ENCODE measurements around the gene RBM8A.
A peak's percentile ranks its signal among the peaks of the same experiment; 100 is the strongest.

RBM8A gene

DNA sequence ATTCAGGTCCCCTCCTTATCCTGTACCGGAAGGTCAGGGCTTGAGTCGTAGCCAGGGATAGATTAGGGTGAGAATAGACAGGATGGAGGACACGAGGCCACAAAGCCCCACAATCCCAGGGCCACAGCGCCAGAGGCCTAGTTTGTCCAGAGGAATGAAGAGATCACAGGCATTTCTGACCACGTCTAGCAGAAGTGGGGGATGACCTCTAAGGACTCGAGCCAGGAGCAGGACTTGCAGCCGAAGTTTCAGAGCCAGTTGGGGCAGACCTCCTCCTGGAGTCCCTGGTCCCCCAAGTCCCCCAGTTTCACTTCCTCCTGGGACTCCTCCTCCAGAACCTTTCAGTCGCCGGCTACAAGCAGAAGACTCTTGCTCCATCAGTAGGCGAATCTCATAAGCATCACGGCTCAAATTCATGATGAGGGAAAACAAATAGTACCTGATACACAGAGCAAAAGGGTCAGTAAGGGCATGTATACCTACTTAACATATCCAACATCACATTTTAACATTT lies 15.1 kb downstream of the RBM8A start:
- DNase-seq, result no peak

DNA sequence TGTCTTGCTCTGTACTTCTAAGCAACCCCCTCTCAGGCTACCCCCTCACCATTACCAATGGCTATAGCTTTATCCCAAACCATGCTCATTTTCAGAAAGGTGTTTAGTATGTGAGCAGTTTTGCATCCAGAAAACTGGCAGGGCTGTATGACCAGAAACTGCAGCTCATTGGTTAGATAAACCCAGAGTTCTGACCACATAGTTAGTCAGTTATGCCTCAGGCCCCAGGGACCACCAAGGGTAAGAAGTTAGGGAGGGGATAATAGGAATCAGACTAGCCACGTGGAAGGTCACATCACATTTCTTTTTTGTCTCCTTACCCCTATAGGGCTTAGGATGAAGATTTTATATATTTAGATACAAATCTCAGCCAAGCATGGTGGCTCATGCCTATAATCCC lies 18.6 kb downstream of the RBM8A start:
- DNase-seq, result no peak

DNA sequence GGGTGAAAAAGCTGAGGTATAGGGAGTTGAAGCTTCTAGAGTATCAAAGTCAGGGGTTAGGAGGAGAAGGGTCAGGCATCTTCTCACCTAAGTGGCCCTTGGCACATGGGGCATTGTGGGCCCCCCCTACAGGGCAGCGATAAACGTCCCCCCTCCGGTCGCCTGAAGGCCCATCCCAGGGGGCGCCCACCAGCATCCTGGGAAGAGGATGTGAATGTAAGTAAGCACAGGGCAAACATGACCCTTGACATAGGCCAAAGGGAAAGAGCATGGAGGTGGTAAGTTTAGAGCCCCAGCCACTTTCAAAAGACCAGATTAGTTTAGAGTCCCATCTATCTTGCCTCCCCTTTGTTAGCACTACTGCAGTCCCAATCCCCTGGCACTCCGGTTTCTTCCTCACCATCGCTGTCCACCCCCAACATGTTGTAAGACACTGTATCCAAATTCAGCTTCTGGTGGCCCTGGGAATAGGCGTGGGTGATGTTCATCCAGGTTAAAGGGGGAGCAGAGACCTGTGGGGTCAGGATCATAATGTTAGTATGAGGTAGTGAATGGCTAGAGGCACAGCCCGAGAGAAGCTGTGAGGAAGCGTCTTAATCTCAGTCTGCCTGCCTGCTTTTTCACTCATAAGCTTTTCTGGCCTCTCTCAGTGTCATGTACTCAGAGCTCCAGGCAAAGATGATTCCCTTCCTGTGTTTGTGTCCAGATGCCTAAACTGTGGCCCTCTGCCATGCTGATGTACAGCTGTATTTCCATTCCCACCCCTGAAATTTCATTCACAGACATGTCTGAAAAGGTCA lies 20.1 kb downstream of the RBM8A start:
- DNase-seq, result no peak

- DNase-seq, result no peak
Measured at GRCh38 chr1:145901312-145902021, 25.8 kb downstream of the RBM8A start.

GRCh38 chr1:145898756-145899155 lies 28.5 kb downstream of the RBM8A start:
- DNase-seq, result no peak

DNA sequence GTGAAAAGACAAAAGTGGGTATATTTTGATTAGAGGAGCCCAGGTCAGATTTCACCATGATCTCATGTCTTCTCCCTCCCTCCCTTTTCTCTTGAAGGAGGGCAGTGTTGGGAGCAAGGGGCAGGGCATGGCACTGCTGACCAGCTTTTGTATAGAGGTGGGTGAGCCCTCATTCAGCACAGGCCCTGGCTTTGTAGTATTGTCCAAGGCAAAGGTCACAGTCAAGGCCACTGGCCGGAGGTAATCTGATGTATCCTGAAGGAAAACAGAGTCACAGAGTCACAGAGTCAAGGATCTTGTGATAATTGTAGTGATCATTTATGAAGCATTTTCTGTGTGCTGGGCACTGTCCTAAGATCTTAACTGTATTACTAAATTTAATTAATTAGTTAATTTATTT lies 29.3 kb downstream of the RBM8A start:
- DNase-seq, result no peak

- no peak for DNase-seq
Measured at GRCh38 chr1:145895471-145895870, 31.8 kb downstream of the RBM8A start.

GRCh38 chr1:145893306-145894055 lies 33.8 kb downstream of the RBM8A start:
- DNase-seq, result no peak

- peak; percentile 76 to 78 for DNase-seq
Measured at GRCh38 chr1:145892486-145893087, 34.7 kb downstream of the RBM8A start.

GRCh38 chr1:145891587-145892485 lies 35.4 kb downstream of the RBM8A start:
- DNase-seq, result peak; percentile 97

DNA sequence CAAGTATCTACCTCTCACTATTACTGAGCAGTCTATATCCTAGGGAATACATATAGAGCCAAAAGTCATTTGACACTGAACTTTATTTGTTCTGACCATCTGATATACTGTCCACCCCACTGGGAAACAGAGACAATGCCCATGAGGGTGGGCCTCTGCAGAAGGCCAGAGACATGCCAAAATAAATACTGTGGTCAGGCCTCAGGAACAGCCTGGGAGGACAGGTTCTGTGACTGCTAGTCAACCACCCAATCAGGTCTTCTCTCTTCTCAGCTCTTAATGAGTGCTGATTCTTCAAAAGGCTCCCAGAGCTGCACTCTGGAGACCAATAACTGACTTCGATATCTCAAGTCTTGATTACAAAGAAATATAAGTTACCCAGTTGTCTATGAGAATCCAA lies 36.1 kb downstream of the RBM8A start:
- no peak for DNase-seq

GRCh38 chr1:145889722-145890121 lies 37.6 kb downstream of the RBM8A start:
- no peak for DNase-seq

GRCh38 chr1:145887631-145888030 lies 39.7 kb downstream of the RBM8A start:
- no peak for DNase-seq

- DNase-seq, result no peak
Measured at GRCh38 chr1:145886816-145887215, 40.5 kb downstream of the RBM8A start.

GRCh38 chr1:145886390-145886789 lies 40.9 kb downstream of the RBM8A start:
- no peak for DNase-seq

DNA sequence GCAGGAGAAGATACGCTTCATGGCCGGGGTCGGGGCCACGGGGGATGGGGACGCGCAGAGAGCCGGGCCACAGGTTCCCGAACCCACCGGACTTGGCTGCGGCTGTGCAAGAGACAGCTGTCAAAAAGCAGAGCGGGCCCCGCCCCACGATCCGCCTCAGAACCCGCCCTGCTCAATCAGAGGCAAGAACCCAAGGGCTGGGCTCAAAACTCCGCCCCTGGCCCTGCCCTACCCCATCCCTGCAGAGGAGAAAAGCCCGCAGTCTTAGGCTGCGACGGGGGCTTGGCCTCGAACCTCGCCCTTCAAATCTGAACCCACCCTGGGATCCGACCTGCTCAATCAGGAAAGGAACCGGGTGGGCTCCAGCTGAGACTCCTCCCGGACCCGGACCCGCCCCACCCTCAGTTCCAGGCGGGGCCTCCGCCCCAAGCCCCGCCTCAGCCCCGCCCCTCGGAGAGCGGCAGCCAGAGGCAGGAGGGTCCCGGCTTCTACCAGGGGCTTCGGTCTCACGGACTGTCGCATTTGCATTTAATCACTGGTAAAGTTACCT lies 41.5 kb downstream of the RBM8A start, which contains the start of gene ANKRD35:
Gene ANKRD35, minus strand, starts transcription at position 129 of the 550 bp plus-strand sequence. Its CDS starts 108 bp downstream, at position 21.
- peak; percentile 43 to 83 for DNase-seq

DNA sequence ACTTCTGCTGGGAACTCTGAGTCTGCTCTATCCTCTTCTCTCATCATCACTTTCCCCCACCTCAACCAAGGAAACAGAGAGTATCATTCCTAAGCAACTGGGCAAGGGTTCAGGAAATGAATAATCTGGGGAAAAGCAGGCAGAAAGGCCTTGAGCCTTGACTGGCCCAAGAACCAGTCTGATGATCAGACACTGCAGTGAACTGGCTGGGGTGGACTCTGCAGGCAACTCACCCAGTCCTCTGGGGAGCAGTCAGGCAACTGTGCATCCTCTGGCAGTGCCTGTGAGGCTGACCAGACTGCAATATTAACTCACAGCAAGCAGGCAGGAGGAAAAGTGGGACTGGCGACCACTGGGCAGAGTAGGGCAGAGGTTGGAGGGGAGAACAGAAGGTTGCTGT lies 42.6 kb downstream of the RBM8A start:
- DNase-seq, result no peak

DNA sequence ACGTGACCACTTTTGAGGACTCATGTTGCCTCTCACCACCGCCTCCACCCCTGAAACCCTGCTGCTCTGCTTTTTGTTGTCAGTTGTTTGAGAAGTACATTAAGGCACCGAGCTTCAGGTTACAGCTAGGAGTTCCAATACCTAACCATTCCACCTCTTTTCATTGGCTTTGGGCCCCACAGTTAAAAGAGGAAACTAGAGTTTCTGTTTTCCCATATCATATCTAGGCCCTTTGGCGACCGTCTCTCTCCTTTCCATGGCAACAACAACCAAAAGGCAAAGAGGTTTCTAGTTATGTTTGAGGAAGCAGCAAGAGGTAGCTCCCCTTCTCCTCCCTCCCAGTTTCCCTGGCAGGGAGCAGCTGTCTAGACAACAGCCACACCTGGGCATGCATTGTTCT lies 47.5 kb downstream of the RBM8A start:
- no peak for DNase-seq

DNA sequence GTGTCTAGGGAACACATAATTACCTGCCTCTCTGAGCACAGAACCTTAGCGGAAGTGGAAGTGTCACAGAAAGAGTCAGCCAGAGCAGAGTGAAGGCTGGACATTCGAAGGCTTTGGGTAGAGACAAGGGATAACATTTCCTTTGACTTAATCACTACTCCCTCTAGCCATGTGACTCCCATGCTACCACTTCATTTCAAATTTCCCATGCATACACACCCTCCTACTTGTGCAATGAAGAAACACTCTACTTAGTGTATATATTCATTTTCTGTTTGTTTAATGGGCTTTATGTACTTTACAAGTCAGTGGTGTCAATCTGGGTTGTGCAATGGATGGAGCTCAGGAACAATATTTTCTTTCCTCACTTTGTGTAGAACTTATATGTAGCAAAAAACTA lies 48.6 kb downstream of the RBM8A start:
- no peak for DNase-seq

DNA sequence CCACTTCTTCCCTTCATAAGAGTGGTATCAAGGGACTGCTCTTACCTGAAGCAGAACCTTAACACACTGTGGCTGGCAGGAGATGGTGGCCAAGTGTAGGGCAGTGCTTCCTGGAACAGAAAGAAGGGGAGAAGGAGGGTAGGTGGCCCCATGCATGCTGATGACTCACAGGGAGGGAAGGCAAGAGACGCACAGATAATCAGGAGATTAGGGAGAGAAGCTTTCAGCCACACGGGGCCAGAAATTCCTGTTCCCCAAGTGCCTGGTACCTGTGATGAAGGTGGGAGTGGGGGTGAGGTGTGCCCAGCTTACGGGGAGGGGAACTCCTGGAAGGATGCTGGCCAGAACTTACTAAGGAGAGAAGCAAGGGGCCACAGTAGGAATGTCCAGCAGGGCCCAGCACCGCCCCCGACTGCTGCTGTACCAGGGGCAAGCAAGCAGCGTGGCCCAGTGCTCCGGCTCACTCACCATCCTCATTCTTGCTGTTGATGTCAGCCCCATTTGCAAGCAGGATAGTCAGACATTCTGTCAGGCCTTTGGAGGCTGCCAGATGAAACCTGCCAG lies 49.3 kb downstream of the RBM8A start:
- no peak for DNase-seq

DNA sequence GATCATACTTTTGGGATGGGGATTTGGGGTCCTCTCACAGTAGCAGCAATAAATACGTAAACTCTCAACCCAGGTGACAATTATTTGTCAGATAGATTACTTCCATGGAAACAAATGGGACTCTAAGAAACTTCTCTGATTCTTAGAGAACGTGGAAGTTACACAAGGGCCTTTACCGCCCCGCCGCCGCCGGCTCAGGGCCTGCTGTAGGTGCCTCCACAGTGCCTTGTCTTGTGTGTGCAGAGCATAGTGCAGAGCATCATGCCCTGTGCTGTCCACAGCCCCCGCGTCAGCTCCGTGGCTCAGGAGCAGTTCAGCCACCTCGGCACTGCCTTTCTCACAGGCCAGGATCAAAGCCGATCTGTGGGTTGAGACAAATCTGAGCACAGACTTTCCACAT lies 52.6 kb downstream of the RBM8A start:
- DNase-seq, result no peak

Data from NCI-H446 (cell line).